LNCAP (cell line): ENCODE data around the gene ZZZ3.

ENCODE experiments used
- CTCF ChIP-seq: fragments of 450-650 bp; IDR thresholded peaks from 2 replicates; pipeline ENCODE4 v1.5.1; 2017; ENCODE audit warnings: mild to moderate bottlenecking

ZZZ3 gene

DNA sequence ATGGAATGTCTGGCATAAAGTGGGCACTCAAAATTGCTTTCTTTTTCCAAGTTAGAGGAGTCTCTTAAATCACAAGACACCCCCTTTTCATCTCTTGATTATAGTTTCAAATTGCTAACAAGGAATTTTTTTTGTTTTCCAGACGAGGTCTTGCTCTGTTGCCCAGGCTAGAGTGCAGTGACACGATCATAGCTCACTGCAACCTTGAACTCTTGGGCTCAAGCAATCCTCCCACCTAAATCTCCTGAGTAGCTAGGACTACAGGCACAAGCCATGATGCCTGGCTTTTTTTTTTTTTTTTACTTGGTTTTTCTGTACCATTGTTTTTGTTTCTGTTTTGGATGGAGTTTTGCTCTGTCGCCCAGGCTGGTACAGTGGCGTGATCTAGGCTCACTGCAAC lies 20.8 kb downstream of the ZZZ3 start:
- no peak for TF ChIP-seq CTCF

GRCh38 chr1:77659879-77660593 lies 22.4 kb downstream of the ZZZ3 start:
- no peak for TF ChIP-seq CTCF

GRCh38 chr1:77658271-77658670 lies 24.2 kb downstream of the ZZZ3 start:
- TF ChIP-seq CTCF, result no peak

DNA sequence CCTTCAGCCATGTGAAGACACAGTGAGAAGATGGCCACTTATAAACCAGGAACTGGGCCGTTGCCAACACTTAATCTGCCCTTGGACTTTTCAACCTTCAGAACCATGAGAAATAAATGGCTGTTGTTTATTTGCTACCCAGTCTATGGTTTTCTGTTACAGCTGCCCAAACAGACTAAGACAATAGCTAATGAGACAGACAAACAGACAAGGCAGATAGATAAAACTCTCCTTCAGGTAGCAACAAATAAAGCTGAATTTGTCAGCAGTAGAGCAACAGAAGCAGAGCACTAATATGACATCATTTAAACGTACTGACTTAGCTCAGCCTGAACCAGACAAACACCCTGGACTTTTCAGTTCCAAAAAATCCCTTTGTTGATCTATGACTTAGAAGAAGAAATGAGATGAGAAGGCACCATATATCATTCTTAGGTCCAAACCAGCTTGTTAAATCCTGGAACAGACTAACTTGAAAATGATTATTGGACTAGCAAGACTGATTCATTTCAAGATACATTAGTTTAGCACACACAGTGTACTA lies 27.0 kb downstream of the ZZZ3 start:
- no peak for TF ChIP-seq CTCF

DNA sequence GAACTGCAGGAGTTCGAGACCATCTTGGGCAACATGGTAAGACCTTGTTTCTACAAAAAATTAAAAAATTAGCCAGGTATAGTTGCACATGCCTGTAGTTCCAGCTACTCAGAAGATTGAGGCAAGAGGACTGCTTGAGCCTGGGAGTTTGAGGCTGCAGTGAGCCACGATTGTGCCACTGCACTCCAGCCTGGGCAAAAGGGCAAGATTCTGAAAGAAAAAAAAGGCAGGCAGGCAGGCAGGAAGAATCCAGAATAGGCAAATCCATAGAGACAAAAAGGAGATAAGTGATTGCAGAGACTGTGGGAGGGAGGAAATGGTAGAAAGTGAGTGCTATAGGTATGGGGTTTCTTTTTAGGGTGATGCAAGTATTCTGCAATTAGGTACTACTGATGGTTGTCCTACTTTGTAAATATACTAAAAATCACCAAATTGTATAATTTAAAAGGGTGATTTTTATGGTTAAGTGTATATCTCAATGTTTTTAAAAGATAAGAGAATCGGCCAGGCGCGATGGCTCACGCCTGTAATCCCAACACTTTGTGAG lies 29.4 kb downstream of the ZZZ3 start:
- TF ChIP-seq CTCF, result no peak

- TF ChIP-seq CTCF, result no peak
Measured at GRCh38 chr1:77652268-77652667, 30.2 kb downstream of the ZZZ3 start.

- no peak for TF ChIP-seq CTCF
Measured at GRCh38 chr1:77649127-77649526, 33.3 kb downstream of the ZZZ3 start.
